GM20431 (cell line): ENCODE data around the gene TCTN2.

ENCODE experiments used
- in situ Hi-C: fragments of 300-500 bp; cut with MseI, MboI; formaldehyde crosslinking; loops from one replicate; pipeline ENCODE4 v1.15.0; 2020; ENCODE audit warnings: low sequenced_read_pairs; ENCODE audit not compliant: unreplicated experiment

The TCTN2 gene

DNA sequence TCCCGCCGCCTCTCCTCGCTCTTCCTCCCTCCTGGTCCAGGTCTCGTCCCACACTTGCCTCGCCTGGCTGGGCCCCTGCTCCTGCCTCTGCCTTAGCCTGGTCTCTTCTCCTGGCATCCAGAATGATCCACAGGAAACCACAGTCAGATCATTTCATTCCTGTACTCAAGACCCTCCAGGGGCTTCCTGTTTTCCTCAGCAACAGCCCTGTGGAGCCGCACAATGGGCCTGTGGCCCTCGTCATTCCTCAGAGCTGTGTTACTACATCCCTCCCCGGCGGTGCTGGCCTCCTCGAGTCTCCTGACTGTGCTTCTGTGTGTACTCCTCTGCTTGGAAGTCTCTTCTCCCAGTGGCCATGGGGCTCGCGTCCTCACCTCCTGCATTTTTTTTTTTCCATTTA lies 61.3 kb downstream of the TCTN2 start:
- in situ Hi-C loops: no loop called here

DNA sequence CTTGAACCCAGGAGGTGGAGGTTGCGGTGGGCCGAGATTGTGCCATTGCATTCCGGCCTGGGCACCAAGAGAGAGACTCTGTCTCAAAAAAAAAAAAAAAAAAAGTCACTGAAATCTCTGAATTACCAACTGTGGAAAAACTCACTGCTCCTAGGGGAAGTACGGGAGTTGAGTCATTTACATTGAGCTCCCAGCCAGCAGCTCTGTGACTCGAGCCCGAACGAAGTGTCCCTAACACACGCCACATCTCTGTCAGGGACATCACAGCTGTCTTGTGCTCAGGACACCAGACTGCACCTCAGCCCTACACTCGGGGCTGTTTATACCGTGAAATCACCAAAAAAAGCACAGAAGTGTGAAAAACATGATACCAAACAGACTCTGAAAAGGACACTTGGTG lies 62.3 kb downstream of the TCTN2 start:
- in situ Hi-C loops: no loop called here

DNA sequence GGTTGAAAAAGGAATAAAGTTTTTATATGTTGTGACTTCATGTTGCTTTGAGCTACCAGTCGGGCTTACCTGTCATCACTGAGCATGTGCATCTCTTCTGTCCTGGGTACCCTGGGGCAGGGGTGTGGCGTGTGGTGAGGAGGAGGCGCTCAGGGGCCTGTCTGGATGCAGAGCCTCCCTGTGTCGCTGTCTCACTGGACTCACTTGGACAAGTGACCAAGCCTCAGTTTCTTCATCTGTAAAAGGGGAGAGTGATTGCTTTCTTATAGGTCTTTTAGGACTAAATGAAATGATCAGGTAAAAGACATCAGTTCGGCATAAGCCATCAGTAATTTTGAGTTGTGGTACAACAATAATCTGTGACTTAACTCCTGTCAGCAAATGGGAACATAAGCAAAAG lies 63.4 kb downstream of the TCTN2 start:
- in situ Hi-C loops: no loop called here

DNA sequence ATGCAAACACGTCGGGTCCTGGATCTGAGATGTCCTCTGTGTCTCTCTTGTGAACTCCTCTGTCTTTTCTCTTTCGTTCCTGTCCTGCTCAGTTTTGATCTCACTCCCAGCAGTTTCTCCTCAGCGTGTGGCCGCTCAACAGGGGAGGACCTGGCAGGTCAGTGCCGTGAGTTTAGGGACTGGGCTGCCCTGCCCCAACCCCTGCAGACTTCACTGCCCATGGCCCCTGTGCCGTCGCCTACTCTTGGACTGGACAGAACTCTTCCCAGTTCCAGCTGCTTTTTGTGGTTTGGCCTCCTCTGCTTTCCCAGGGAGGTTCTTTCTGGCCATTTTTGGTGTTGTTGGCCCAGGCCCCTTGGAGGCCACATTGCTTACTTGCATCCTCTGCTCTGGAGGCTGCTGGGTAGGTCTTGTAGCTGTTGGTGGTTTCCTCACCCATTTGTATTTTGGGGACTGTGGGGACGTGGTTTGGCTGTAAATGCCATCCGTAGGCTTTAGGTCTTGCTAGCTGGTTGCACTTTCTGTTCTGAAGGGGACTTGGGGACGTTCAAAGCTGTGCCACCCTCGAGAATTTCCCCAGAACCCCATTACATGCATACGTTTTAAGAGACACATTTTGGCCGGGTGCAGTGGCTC lies 71.1 kb downstream of the TCTN2 start:
- in situ Hi-C loops: no loop called here

DNA sequence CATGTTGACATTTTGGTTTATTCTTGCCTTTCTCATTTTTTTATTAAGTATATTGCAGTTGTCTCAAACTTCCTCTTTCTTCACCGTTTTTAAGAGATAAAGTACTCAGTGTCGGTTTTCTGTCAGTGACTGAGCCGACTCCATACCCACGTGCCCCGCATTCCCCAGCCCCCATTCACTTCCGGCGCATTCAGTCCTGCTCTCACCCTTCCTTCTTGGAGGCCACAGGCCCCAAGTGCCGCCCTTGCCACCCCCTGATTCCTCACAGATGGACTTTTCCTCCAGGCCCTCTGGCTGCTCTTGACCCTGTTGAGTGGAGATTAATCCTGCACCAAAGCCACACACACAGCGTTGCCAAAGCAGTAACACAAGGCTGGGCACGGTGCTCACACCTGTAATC lies 72.1 kb downstream of the TCTN2 start:
- in situ Hi-C loops: no loop called here

DNA sequence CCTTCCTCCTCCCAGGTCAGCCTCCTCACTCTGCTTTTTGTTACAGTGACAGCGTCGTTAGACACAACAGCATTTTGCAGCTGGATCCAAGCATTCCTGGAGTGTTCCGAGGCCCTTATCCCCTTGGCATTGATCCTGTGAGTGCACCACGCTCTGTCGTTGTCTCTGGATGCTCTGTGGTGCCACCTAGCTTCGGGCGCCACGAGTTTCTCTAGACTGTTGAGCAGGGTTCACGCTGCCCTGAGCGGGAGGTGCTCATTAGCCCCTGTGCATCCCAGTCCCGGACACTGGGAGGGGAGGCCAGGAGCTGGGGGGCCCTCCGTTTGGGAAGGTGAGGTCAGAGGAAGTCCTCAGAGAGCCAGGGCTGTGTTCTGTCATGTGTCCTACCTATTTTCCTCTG lies 73.9 kb downstream of the TCTN2 start:
- in situ Hi-C loops: no loop called here

DNA sequence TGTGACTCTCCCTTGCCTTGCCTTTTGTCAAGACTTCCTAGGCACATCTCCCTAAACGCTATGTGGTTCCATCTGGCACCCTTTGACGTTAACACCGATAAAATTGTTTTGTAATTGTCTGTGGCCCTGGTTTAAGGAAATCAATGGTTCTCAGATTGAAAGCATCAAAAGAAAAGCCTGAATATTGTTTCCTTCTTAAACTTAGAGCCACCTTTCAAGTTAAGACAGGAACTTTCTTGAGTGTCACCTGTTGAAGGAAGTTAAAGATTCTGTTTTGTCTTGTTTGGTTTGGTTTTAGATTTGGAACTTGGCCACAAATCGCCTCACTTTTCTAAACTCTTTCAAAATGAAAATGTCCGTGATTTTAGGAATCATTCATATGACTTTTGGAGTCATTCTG lies 76.4 kb downstream of the TCTN2 start:
- in situ Hi-C loops: no loop called here

DNA sequence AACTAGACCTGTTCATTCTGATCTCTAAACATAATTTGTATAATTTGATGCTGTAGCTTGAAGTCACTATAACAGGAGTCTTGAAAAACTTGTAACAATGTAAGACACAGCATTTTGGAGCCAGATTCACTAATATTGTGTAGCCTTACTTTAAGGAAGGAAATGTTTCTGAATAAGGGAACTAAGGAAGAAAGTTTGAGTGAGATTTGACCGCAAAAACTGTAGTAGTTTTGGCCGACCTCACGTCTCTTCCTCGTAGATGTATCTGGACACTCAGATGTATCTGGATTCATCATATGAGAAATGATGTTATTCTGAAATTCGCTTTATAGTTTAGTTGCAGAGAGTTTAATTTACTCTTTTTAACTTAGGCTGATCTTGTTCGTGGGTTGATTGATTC lies 77.2 kb downstream of the TCTN2 start:
- in situ Hi-C loops: no loop called here

DNA sequence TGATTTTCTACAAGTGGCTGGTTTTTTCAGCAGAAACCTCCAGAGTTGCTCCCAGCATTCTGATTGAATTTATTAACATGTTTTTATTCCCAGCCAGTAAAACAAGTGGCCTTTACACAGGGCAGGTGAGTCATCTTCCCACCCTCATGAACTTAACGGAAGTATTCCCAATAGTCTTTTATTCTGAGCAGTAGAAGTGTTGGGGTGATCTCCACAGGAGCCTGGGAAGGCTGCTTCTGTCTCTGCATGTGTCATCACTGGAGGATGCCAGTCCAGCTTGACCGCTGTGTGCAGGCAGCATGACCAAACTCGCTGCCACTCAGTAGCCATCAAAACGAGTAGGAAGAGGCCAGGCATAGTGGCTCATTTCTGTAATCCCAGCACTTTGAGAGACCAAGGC lies 77.7 kb downstream of the TCTN2 start:
- in situ Hi-C loops: no loop called here

DNA sequence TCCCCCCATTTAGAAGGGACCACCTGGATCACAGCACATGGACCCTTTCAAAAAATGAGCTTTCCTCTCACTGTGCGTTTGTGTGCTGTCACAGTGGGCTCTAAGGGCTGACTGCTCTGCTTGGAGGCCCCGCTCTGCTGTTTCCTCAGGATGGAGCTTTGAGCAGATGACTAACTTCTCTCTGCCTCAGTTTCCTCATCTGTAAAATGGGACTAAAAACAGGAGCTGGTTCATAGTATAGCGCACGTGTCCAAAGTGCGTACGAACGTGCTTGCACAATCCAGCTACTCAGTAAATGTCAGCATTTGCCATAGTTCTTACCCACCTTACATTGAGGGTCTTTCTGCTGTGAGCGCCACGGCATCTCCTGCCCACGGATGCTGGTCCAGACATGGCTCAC lies 78.4 kb downstream of the TCTN2 start:
- in situ Hi-C loops: no loop called here

DNA sequence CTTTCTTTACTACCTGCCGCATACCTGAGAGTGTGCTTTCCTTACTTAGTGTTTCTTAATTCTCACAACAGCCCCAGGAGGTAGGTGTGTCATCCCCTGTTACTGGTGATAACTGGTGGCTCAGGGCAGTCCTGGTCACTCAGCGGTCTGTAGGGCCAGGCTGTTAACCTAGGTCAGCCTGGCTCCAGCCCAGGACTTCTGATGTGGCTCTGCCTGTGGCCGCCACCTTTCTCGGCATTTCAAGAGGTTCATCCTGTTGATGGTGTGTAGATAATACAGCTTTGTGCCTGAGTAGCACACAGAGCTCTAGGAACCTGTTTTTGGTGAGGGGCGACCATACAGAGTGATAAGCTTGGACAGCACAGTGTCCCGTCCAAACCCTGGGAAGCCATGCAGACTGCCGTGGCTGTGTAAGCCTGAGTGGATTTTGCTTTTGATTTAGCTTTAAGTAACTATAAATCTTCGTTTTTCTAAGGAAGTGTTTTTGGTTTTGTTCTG lies 79.3 kb downstream of the TCTN2 start:
- in situ Hi-C loops: no loop called here

DNA sequence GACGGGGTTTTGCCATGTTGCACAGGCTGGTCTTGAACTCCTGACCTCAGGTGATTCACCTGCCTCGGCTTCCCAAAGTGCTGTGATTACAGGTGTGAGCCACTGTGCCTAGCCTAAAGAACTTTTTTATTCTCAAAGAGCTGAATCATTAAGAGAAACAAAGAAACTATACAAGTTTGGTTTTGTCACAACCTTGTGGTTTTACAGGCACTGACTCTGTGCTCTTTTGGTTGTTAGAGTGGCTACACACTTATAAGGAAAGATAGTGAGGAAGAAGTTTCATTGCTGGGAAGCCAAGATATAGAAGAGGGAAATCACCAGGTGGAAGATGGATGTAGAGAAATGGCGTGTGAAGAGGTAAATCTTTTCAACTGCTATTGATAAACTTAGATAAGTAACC lies 81.1 kb downstream of the TCTN2 start:
- in situ Hi-C loops: no loop called here

DNA sequence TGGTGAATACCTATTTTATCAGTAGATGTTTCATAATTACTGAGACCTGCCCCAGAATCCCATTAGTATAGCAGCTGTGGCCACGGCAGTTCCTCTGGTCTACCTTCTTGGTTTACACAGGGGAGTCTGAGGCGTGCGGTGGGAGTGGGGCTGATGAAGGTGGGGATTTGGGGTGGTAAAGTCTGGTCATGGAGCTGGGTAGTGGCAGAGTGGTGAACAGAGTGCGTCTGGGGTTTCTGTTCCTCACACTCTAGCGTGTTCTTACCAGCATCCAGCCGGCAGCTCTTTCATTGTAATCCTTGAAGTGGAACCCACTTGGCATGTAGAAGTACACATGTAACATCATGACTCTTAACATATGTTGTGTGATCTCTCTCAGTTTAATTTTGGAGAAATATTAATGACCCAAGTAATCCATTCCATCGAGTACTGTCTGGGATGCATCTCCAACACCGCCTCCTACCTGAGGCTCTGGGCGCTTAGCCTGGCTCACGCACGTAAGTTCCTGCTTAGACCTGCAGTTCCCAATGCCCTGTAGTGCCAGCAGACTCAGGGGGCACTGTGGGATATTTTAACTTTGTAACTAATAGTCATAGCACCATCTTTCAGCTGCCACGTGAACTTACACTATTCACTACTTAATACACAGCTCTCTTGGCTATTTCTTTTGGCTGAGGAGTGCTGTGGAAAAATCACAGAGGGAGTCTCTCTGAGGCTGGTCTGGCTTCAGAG lies 83.3 kb downstream of the TCTN2 start:
- in situ Hi-C loops: no loop called here

DNA sequence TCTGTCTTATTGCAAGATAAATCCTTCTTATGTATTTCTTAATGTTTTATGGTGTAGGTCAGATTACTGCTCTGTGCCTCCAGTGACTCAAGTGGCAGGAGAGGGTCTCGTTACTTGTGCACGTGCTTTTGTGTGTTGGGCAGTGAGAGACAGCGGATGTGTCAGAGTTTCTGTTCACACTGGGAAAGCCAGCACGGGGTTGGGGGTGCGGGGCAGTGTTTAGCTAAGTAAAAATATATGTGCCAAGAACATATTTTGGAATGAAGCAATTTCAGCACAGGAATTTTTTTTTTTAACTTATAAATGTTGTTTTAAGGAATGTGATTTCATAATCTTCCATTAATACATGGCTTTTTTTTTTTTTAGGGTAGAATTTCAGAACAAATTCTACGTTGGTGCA lies 86.6 kb downstream of the TCTN2 start:
- in situ Hi-C loops: no loop called here
